Aorta (tissue), 5 donors: ENCODE data around the gene PIGQ. TPM values are rescaled to one million over a fixed set of nuclear protein-coding genes. Genes with fewer than 3 reads are reported as not detected.

Experiments
- ATAC-seq: fragments of 200-7000 bp; cut with Tn5 transposase; one replicate; pipeline ENCODE4 v1.9.1; 2022; ENCODE audit warnings: moderate library complexity; ENCODE audit not compliant: low FRiP score
- DNase-seq, 2 donors: peaks; one replicate each; pipeline ENCODE4 v3.0.0-alpha.2; 2020
- H3K27ac ChIP-seq, 2 donors: one replicate each; pipeline ENCODE4 v1.5.1; 2013; ENCODE audit warnings: low read length in 2 of 2, mild to moderate bottlenecking in 2 of 2, moderate library complexity in 2 of 2, control low read depth in 1 of 2, inconsistent platforms in 1 of 2, low read depth in 1 of 2
- H3K27me3 ChIP-seq, 2 donors: one replicate each; pipeline ENCODE4 v1.6.1; 2013; ENCODE audit warnings: control low read depth in 1 of 2, low read length in 1 of 2, mild to moderate bottlenecking in 1 of 2, moderate library complexity in 1 of 2; ENCODE audit not compliant: insufficient read depth in 2 of 2, control insufficient read depth in 1 of 2
- H3K36me3 ChIP-seq, 2 donors: one replicate each; pipeline ENCODE4 v1.6.1; 2013; ENCODE audit warnings: control low read depth in 1 of 2, low read length in 1 of 2, mild to moderate bottlenecking in 1 of 2; ENCODE audit not compliant: insufficient read depth in 2 of 2, control insufficient read depth in 1 of 2
- H3K4me1 ChIP-seq, 2 donors: one replicate each; pipeline ENCODE4 v1.6.1; 2013; ENCODE audit warnings: low read length in 2 of 2, control low read depth in 1 of 2, mild to moderate bottlenecking in 1 of 2, moderate library complexity in 1 of 2; ENCODE audit not compliant: insufficient read depth in 2 of 2, control insufficient read depth in 1 of 2
- H3K4me3 ChIP-seq, 2 donors: one replicate each; pipeline ENCODE4 v1.5.1; 2013; ENCODE audit warnings: low read length in 2 of 2, control low read depth in 1 of 2, mild to moderate bottlenecking in 1 of 2
- H3K9me3 ChIP-seq: one replicate; pipeline ENCODE4 v1.6.1; 2013; ENCODE audit warnings: mild to moderate bottlenecking, low read length; ENCODE audit not compliant: control insufficient read depth
- WGBS, 2 donors: extraction: QIAGEN DNeasy Blood & Tissue Kit; methylation state at CpG; one replicate each; pipeline ENCODE4 v1.1.7; 2013; 5-methylcytosine and 5-hydroxymethylcytosine counted together
- intact Hi-C, 2 donors: fragments of 100-400 bp; cut with DNase I; formaldehyde crosslinking; loops; one replicate each; pipeline versions ENCODE4 v1.14.2 to v1.15.0; 2022
- polyA plus RNA-seq, 2 donors: library from polyadenylated mRNA; stranded (reverse); fragments of 200-250 nt; gene quantifications; one replicate each; pipeline ENCODE4 v1.2.3, GENCODE V29; 2013
- total RNA-seq, 2 donors: library from RNA; stranded (reverse); fragmentation: NEBNext Ultra II Directional; extraction: Animal tissue kit (Norgen Biotek cat#: 25700); gene quantifications; one replicate each; pipeline ENCODE4 v1.2.1, GENCODE V29; 2021
- donor health status: healthy with polysubstance abuse.
- donor health status: Bipolar disorder and iron deficiency.
- donor health status: DM: no; HTN: no; CAD: no.
- donor health status: DM: no; HTN: no; CAD: no.
- donor health status: DM: yes; HTN: yes; CAD: no.

PIGQ gene
- total and polyA plus RNA-seq, 4 donors: 10.8 to 92.2 (median 32.2) TPM

DNA sequence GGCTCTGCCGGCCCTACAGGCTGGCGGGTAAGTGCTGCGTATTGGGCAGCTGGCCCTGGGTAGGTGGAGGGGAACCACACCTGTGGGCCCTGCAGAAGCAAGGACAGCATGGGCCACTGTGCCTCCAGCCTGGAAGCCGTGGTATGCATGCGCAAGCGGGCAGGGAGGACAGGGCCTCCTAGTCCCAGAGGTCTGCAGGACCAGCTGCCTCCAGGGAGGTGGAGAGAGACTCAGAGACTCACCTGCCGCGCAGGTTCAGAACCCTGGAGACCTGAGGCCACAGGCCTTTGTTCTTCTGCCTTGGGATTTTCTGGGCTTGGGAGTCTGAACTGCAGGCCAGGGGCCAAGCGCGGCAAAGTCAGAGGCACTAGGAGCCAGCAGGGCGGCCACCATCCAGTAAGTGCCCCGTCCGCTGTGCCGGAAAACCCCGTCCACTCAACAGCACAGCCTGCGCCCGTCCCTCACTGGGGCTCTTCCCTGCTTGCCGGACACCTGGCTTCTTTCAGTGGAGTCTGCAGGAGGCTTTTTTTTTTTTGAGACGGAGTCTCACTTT is 11.3 kb downstream of the PIGQ start:
- intact Hi-C loops: no loop called here
- DNase-seq (no peak), ATAC-seq (no peak)
- Histone ChIP-seq H3K4me3 (no peak overlapping the region), H3K9me3 (no peaks in the 10 kb centered on the region), H3K36me3 (no peaks in the 10 kb centered on the region), H3K27me3 (no peaks in the 10 kb centered on the region), H3K4me1 (no peaks in the 10 kb centered on the region), H3K27ac (no peak overlapping the region)
- 96 to 97% methylated on average over 19 of the region's 19 CpGs for WGBS, 2 donors

GRCh38 chr16:582218-582613 is 12.4 kb downstream of the PIGQ start:
- no peaks in the 10 kb centered on the region for H3K4me1 ChIP-seq
- H3K27ac ChIP-seq: no peak overlapping the region
- no peaks in the 10 kb centered on the region for H3K27me3 ChIP-seq
- H3K9me3 ChIP-seq: no peaks in the 10 kb centered on the region
- 81 to 90% methylated on average over 18 of the region's 18 CpGs for WGBS, 2 donors
- intact Hi-C loops: no loop called here
- DNase-seq (no peak), ATAC-seq (no peak)
- H3K4me3 ChIP-seq: no peak overlapping the region
- no peaks in the 10 kb centered on the region for H3K36me3 ChIP-seq

DNA sequence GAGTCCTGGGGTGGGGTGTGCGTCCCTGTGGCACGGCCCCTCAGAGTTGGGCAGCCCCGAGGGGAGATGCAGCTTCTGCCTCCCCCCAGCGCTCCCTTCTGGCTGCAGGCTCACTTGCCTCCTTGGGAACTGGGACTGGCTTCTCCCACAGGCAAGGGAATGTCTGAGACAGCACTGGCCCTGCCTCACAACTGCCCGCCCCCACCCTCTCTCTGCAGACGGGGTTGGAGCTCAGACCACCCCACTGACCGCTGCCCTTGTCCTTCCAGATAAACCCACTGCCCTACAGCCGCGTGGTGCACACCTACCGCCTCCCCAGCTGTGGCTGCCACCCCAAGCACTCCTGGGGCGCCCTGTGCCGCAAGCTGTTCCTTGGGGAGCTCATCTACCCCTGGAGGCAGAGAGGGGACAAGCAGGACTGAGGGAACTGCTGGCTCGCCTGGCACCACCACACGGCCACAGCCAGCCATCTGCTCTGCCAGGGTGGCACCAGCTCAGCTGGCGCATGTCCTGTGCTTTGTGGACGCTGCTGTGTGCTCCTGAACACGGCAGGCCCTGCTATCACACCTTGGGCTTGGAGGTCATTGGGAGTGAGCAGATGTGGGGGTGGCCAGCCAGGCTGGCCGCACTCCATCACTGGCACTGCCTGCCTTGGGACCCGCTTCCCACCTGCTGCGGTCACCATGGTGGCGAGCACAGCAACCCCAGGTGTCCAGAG is 13.0 kb downstream of the PIGQ start:
- intact Hi-C loops: no loop called here
- no peaks in the 10 kb centered on the region for H3K27me3 ChIP-seq
- H3K36me3 ChIP-seq: no peaks in the 10 kb centered on the region
- ATAC-seq (no peak), DNase-seq (no peak)
- no peak overlapping the region for H3K27ac ChIP-seq
- H3K9me3 ChIP-seq: no peaks in the 10 kb centered on the region
- H3K4me3 ChIP-seq: no peak overlapping the region
- 76 to 78% methylated on average over 20 to 21 of the region's 21 CpGs for WGBS, 2 donors
- H3K4me1 ChIP-seq: no peaks in the 10 kb centered on the region

- intact Hi-C loops: no loop called here
- 67 to 71% methylated on average over 16 of the region's 16 CpGs for WGBS, 2 donors
Observed at GRCh38 chr16:583470-583814, 13.7 kb downstream of the PIGQ start.

DNA sequence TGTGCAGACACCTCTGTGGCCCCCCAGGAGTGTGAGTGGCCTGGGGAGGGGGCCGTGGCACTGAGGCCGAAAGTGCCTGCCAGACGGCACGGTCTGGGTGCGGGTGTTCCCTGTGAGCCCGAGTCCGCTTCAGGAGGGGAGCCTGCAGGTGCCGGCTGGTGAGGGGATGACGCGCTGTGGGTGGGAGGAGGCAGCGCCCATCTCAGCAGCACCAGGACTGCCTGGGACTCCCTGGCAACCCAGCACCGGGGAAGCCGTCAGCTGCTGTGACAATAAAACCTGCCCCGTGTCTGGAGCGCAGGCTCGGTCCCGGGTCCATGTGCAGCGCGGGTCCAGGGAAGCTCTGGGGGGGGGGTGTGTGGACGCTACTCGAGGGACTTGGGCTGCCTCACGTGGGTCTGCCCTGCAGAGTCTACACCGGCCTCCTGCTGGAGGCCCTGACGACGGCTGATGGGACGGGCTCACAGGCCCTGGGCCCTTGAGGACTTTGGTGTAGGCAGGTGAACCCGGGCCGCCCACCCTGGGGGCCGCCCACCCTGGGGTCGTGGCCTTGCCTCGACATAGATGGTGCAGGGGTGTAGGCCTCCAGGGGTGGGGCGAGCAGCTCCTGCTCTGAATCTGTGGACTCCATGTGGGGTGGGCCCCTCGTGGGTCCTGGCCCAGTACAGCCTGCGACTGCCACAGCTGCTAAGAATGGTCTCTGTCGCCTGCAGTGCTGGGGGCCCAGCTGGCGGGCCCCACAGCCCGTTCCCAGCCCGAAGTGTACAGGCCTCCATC is 14.2 kb downstream of the PIGQ start:
- no peak for ATAC-seq
- Histone ChIP-seq H3K27ac (no peak overlapping the region), H3K36me3 (no peaks in the 10 kb centered on the region), H3K27me3 (no peaks in the 10 kb centered on the region), H3K4me1 (no peaks in the 10 kb centered on the region), H3K4me3 (no peak overlapping the region), H3K9me3 (no peaks in the 10 kb centered on the region)
- WGBS, 2 donors: 59% methylated on average over 34 to 38 of the region's 38 CpGs
- intact Hi-C loops: no loop called here
- DNase-seq: no peak

More at GRCh38 chr16:583470-583814, 13.7 kb downstream of the PIGQ start:
- no peak overlapping the region for H3K27ac ChIP-seq
- DNase-seq: no peak
- no peaks in the 10 kb centered on the region for H3K4me1 ChIP-seq
- no peaks in the 10 kb centered on the region for H3K27me3 ChIP-seq
- no peaks in the 10 kb centered on the region for H3K9me3 ChIP-seq
- no peak overlapping the region for H3K4me3 ChIP-seq
- no peaks in the 10 kb centered on the region for H3K36me3 ChIP-seq
- ATAC-seq: no peak

DNA sequence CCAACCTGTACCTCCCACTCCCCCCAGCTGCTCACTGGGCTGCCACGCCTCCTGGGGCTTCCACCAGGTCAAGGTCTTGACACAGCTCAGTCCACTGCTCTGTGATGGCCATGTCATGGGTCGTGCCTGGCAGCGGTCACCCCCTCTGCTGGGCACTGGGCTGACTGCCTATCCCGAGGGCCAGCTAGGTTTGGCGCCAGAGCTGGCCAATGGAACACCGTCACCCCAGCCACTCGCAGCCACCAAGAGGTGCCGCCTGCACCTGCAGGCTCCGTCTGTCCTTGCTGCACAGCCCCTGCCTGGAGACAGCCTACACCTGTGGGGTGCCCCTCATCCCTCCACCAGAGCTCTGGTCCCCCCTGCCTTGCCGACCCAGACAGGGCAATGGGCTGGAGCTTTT is 15.6 kb downstream of the PIGQ start:
- no peaks in the 10 kb centered on the region for H3K9me3 ChIP-seq
- H3K27me3 ChIP-seq: no peaks in the 10 kb centered on the region
- ATAC-seq (no peak), DNase-seq (no peak)
- no peaks in the 10 kb centered on the region for H3K4me1 ChIP-seq
- H3K36me3 ChIP-seq: no peaks in the 10 kb centered on the region
- no peak overlapping the region for H3K27ac ChIP-seq
- no peak overlapping the region for H3K4me3 ChIP-seq
- WGBS, 2 donors: 14 to 19% methylated on average over 10 of the region's 10 CpGs
- intact Hi-C loops: loop anchor here in 1 of 2 donors (5.0 kb wide), 1 partner anchor 52 kb away; the partner anchor contains the start of gene METTL26

DNA sequence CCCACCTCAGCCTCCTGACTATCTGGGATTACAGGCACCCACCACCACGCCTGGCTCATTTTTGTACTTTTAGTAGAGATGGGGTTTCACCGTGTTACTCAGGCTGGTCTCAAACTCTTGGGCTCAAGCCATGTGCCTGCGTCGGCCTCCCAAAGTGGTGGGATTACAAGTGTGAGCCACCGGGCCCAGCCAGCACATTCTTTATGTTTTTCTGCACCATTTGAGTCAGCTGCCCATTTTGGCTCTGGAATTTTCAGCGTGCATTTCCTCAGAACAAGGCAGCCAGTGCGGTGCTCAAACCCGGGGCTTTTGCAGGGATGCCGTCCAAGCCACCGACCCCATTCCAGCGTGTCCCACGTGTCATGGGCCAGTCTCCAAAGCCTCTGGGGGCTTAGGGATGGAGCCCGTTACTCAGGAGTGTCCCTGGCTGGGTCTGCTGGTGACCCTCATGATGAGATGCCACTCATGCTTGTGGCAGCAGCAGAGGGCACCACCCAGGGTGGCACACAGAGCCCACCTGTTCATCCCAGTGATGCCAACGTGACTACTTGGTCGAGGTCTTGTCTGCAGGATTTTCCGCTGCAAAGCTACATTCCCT is 16.4 kb downstream of the PIGQ start:
- DNase-seq: no peak
- Histone ChIP-seq H3K27me3 (no peaks in the 10 kb centered on the region), H3K4me3 (no peak overlapping the region), H3K27ac (no peak overlapping the region), H3K4me1 (no peaks in the 10 kb centered on the region), H3K9me3 (no peaks in the 10 kb centered on the region), H3K36me3 (no peaks in the 10 kb centered on the region)
- intact Hi-C loops: loop anchor here in 1 of 2 donors (5.0 kb wide), 1 partner anchor 51 kb away; the partner anchor contains the start of gene METTL26
- WGBS, 2 donors: 21 to 22% methylated on average over 16 of the region's 16 CpGs
- ATAC-seq: no peak

GRCh38 chr16:586645-587590 is 17.1 kb downstream of the PIGQ start:
- DNase-seq (no peak), ATAC-seq (no peak)
- Histone ChIP-seq H3K4me3 (no peak overlapping the region), H3K27ac (no peak overlapping the region), H3K9me3 (no peaks in the 10 kb centered on the region), H3K36me3 (no peaks in the 10 kb centered on the region), H3K27me3 (no peaks in the 10 kb centered on the region), H3K4me1 (no peaks in the 10 kb centered on the region)
- intact Hi-C loops: loop anchor here in 1 of 2 donors (5.0 kb wide), 1 partner anchor 50 kb away; the partner anchor contains the start of gene METTL26
- 56 to 66% methylated on average over 14 of the region's 14 CpGs for WGBS, 2 donors
